GM21717 (cell line): ENCODE results near the gene FAM89B.
"Not testable (repeated sequence)": the region's sequence is repeated elsewhere in the genome, so short reads cannot be mapped to it uniquely, and the experiment has no call there.

Experiments
- ATAC-seq: cut with Tn5 transposase; IDR thresholded peaks from one replicate; pipeline ENCODE4 v1.9.1; 2021; ENCODE audit warnings: mild to moderate bottlenecking, moderate library complexity; ENCODE audit not compliant: unreplicated experiment

Gene FAM89B

GRCh38 chr11:65556470-65557279, 15.7 kb upstream of the FAM89B start:
- ATAC-seq = no peak

- no peak for ATAC-seq
These were observed 14.9 kb upstream of the FAM89B start for GRCh38 chr11:65557280-65558001.

- no peak for ATAC-seq
These were observed 14.1 kb upstream of the FAM89B start, which contains the start of gene LTBP3 for GRCh38 chr11:65558002-65558929. Gene LTBP3, minus strand, starts transcription at chr11:65558359. Its CDS starts 400 bp downstream, at chr11:65557959.

- no peak for ATAC-seq
These were observed 13.3 kb upstream of the FAM89B start for GRCh38 chr11:65558930-65559509.

- no peak for ATAC-seq
These were observed 12.8 kb upstream of the FAM89B start for GRCh38 chr11:65559535-65559934.

GRCh38 chr11:65559951-65560537, 12.3 kb upstream of the FAM89B start:
- no peak for ATAC-seq

GRCh38 chr11:65560555-65561418, 11.6 kb upstream of the FAM89B start:
- no peak for ATAC-seq

GRCh38 chr11:65562020-65562419, 10.3 kb upstream of the FAM89B start:
- no peak for ATAC-seq

GRCh38 chr11:65562788-65563187, 9.6 kb upstream of the FAM89B start:
- no peak for ATAC-seq

- no peak for ATAC-seq
These were observed 8.7 kb upstream of the FAM89B start for GRCh38 chr11:65563601-65564000.

- not testable (repeated sequence) for ATAC-seq
These were observed 7.3 kb upstream of the FAM89B start for GRCh38 chr11:65564879-65565559.

- no peak for ATAC-seq
These were observed 6.5 kb upstream of the FAM89B start for GRCh38 chr11:65565624-65566453.

GRCh38 chr11:65569164-65569972, 3.0 kb upstream of the FAM89B start:
- ATAC-seq = peak; percentile 7

GRCh38 chr11:65569973-65570918, 2.1 kb upstream of the FAM89B start, which contains the start of gene ZNRD2:
Gene ZNRD2, plus strand, starts transcription at chr11:65570477. Its CDS starts 15 bp downstream, at chr11:65570492.
- ATAC-seq = peak; percentile 41

- ATAC-seq = no peak
These were observed 918 bp upstream of the FAM89B start for GRCh38 chr11:65571420-65571819.

GRCh38 chr11:65571940-65572339, 398 bp upstream of the FAM89B start:
- no peak for ATAC-seq
